ENCODE results near the gene FILIP1L. TPM values are rescaled to one million over a fixed set of nuclear protein-coding genes. Genes with fewer than 3 reads are reported as not detected.

FILIP1L gene
- total RNA-seq, 1 experiment from 2014 or later: 15.5 TPM

DNA sequence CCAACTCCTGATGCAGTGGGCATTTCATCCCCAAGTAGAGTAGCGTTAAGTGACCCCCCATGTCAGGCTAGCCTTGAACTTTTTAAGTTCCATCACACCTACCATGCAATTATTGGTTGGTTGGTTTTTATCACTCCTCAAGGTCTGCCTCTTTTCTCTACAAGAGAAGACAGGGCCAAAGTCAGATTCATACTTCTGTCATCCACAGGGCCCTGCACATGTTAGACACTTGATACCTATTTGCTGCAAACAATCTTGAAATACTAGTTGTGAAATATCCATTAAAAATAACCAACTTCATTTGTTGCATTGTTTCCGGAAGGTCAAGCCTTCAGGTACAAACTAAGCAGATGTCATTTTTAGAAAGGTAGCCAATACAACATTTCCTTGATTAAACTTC is 295.5 kb downstream of the FILIP1L start:
- H3K27me3 Mint-ChIP-seq (ENCODE audit: insufficient read depth, unreplicated experiment): no peaks in the 10 kb centered on the region
- H3K4me3 Mint-ChIP-seq (ENCODE audit: unreplicated experiment): peak overlapping the region; percentile 97
- H3K27me3 ChIP-seq (replicated peaks; ENCODE audit: control insufficient read depth, insufficient read depth, low read length): no peaks in the 10 kb centered on the region
- no peaks in the 10 kb centered on the region for H3K36me3 ChIP-seq (ENCODE audit: control insufficient read depth, insufficient read depth, low read length)
- intact Hi-C loops (cut with micrococcal nuclease; ENCODE audit: unreplicated experiment): loop anchor here (5.0 kb wide), 1 partner anchor 583 kb away; the partner anchor contains the start of genes LNP1 and TOMM70
- ChIA-PET CTCF (no interaction called here), POLR2A (no interaction called here)
- no peaks in the 10 kb centered on the region; the same call in 1 of the 2 replicates for H3K4me1 ChIP-seq
- BruUV-seq (replicated peaks): no TSS peak
- DNase-seq: no peak
- H3K4me1 Mint-ChIP-seq (ENCODE audit: low read depth, unreplicated experiment): no peaks in the 10 kb centered on the region
- no peak overlapping the region; the same call in 1 of the 2 replicates for H3K4me3 ChIP-seq (ENCODE audit: low read depth, low read length)
- TF ChIP-seq, protein P1, sequence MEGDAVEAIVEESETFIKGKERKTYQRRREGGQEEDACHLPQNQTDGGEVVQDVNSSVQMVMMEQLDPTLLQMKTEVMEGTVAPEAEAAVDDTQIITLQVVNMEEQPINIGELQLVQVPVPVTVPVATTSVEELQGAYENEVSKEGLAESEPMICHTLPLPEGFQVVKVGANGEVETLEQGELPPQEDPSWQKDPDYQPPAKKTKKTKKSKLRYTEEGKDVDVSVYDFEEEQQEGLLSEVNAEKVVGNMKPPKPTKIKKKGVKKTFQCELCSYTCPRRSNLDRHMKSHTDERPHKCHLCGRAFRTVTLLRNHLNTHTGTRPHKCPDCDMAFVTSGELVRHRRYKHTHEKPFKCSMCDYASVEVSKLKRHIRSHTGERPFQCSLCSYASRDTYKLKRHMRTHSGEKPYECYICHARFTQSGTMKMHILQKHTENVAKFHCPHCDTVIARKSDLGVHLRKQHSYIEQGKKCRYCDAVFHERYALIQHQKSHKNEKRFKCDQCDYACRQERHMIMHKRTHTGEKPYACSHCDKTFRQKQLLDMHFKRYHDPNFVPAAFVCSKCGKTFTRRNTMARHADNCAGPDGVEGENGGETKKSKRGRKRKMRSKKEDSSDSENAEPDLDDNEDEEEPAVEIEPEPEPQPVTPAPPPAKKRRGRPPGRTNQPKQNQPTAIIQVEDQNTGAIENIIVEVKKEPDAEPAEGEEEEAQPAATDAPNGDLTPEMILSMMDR (IDR thresholded peaks at IDR 0.05; ENCODE audit: insufficient read depth in 1 of 2, low read depth in 1 of 2, low read length in 1 of 2, severe bottlenecking in 1 of 2, unreplicated experiment in 1 of 2): no peak
- no peaks in the 10 kb centered on the region for H3K9me3 Mint-ChIP-seq (ENCODE audit: unreplicated experiment)
- peaks cover 6% of the 10 kb centered on the region for H3K36me3 Mint-ChIP-seq (ENCODE audit: insufficient read depth, unreplicated experiment)
- H3K27ac Mint-ChIP-seq (ENCODE audit: unreplicated experiment): no peak overlapping the region
- no peaks in the 10 kb centered on the region for H3K9me3 ChIP-seq

DNA sequence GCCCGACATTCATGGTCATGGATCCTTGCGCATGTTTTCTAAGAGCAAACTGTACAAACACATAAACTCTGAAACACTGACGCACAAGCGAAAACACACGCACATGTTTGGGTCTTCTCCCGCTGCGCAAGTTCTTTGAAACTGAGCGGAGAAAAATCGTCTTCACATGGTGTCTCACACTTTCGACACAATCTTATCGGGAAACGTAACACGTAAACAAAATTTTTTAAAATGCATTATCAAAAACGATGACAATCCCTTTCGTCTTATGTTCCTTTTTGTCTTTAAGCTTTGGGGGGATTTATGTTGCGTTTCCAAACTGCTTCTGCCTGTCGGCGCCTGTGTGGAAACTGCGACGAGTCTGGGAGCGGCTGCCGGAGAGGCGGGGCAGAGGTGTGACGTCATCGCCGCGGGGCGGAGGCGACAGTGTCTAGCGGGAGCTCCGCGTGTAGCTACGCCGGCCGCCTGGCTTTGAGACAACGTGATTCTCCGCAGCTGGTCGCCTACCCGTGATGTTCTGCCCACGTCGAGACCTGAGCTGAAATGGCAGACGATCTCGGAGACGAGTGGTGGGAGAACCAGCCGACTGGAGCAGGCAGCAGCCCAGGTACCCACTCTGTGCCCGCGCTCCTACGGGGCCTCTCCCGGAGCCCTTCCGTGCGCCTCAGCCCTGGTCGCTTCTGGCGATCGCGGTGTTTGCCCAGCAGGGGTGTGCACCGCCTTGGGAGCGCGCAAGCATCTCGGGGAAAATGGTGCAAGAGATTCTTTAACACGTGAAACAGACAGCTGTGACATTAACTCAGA is 296.7 kb downstream of the FILIP1L start, which contains the start of gene CMSS1:
CMSS1 (plus strand) TSS at position 426 of the 804 bp plus-strand sequence.
- Mint-ChIP-seq H3K4me1 (ENCODE audit: low read depth, unreplicated experiment) (no peaks in the 10 kb centered on the region), H3K36me3 (ENCODE audit: insufficient read depth, unreplicated experiment) (peaks cover 6% of the 10 kb centered on the region), H3K4me3 (ENCODE audit: unreplicated experiment) (peak within 1 kb of the TSS; percentile 97), H3K27me3 (ENCODE audit: insufficient read depth, unreplicated experiment) (no peaks in the 10 kb centered on the region), H3K9me3 (ENCODE audit: unreplicated experiment) (no peaks in the 10 kb centered on the region), H3K27ac (ENCODE audit: unreplicated experiment) (peak within 1 kb of the TSS; percentile 99)
- no peaks in the 10 kb centered on the region for H3K36me3 ChIP-seq (ENCODE audit: control insufficient read depth, insufficient read depth, low read length)
- no peaks in the 10 kb centered on the region for H3K27me3 ChIP-seq (replicated peaks; ENCODE audit: control insufficient read depth, insufficient read depth, low read length)
- H3K4me1 ChIP-seq: no peaks in the 10 kb centered on the region; the same call in 1 of the 2 replicates
- H3K4me3 ChIP-seq (ENCODE audit: low read depth, low read length): peak within 1 kb of the TSS; percentile 68
- ChIA-PET CTCF (interaction anchor here (0.7 to 1.2 kb wide), 3 partner anchors 14 to 437 kb away, joined by 3 to 6 read pairs (median 3); no protein-coding TSS in a partner anchor), POLR2A (interaction anchor here (0.7 to 1.0 kb wide), 3 partner anchors 229 to 916 kb away, joined by 3 to 4 read pairs (median 3); partner anchors contain the start of genes DCBLD2 and TBC1D23)
- intact Hi-C loops (cut with micrococcal nuclease; ENCODE audit: unreplicated experiment): loop anchor here (5.0 kb wide), 1 partner anchor 585 kb away; the partner anchor contains the start of genes LNP1 and TOMM70
- no TSS peak for BruUV-seq (replicated peaks)
- DNase-seq: peak; percentile 92 to 95
- H3K9me3 ChIP-seq: no peaks in the 10 kb centered on the region
- TF ChIP-seq, protein P1 (IDR thresholded peaks at IDR 0.05; ENCODE audit: insufficient read depth in 1 of 2, low read depth in 1 of 2, low read length in 1 of 2, severe bottlenecking in 1 of 2, unreplicated experiment in 1 of 2): peak in 1 of 2 experiments; percentile 28

DNA sequence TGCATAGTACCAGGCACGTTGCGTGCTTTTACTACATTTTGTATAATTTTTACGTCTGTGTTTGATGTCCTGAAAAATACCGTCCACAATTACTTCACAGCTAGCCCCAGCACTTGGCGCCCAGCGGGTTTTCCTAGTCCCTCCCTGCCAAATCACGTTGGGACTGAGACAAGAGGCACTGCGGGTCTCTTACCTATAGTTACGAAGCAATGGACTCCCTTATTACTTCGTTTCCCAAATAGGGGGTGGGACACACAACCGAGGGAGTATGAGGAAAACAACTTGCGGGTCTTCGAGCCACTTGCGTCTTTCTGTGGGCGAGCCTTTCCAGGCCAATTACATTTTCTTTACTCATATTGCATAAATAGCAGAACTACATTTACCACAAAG is 297.3 kb downstream of the FILIP1L start:
- Mint-ChIP-seq H3K9me3 (ENCODE audit: unreplicated experiment) (no peaks in the 10 kb centered on the region), H3K27me3 (ENCODE audit: insufficient read depth, unreplicated experiment) (no peaks in the 10 kb centered on the region), H3K27ac (ENCODE audit: unreplicated experiment) (peak overlapping the region; percentile 99), H3K4me1 (ENCODE audit: low read depth, unreplicated experiment) (no peaks in the 10 kb centered on the region), H3K36me3 (ENCODE audit: insufficient read depth, unreplicated experiment) (peaks cover 6% of the 10 kb centered on the region), H3K4me3 (ENCODE audit: unreplicated experiment) (peak overlapping the region; percentile 97)
- intact Hi-C loops (cut with micrococcal nuclease; ENCODE audit: unreplicated experiment): loop anchor here (5.0 kb wide), 1 partner anchor 585 kb away; the partner anchor contains the start of genes LNP1 and TOMM70
- TF ChIP-seq, protein P1 (IDR thresholded peaks at IDR 0.05; ENCODE audit: insufficient read depth in 1 of 2, low read depth in 1 of 2, low read length in 1 of 2, severe bottlenecking in 1 of 2, unreplicated experiment in 1 of 2): no peak
- BruUV-seq (replicated peaks): TSS peak; percentile 77
- POLR2A ChIA-PET: interaction anchor here (0.7 to 1.0 kb wide), 2 partner anchors 230 to 444 kb away, joined by 3 to 4 read pairs; partner anchors contain the start of gene TBC1D23
- Histone ChIP-seq H3K9me3 (no peaks in the 10 kb centered on the region), H3K4me1 (no peaks in the 10 kb centered on the region; the same call in 1 of the 2 replicates), H3K36me3 (ENCODE audit: control insufficient read depth, insufficient read depth, low read length) (no peaks in the 10 kb centered on the region), H3K4me3 (ENCODE audit: low read depth, low read length) (peak overlapping the region; percentile 68), H3K27me3 (replicated peaks; ENCODE audit: control insufficient read depth, insufficient read depth, low read length) (no peaks in the 10 kb centered on the region)
- CTCF ChIA-PET: no interaction called here
- peak in 1 of 2 experiments; percentile 13 for DNase-seq
